ENCODE data around the gene CREB1. TPM values are rescaled to one million over a fixed set of nuclear protein-coding genes. Genes with fewer than 3 reads are reported as not detected.

Gene CREB1
- total RNA-seq, 4 donors from 2014 or later: 31.1 to 51.5 (median 43.3) TPM

DNA sequence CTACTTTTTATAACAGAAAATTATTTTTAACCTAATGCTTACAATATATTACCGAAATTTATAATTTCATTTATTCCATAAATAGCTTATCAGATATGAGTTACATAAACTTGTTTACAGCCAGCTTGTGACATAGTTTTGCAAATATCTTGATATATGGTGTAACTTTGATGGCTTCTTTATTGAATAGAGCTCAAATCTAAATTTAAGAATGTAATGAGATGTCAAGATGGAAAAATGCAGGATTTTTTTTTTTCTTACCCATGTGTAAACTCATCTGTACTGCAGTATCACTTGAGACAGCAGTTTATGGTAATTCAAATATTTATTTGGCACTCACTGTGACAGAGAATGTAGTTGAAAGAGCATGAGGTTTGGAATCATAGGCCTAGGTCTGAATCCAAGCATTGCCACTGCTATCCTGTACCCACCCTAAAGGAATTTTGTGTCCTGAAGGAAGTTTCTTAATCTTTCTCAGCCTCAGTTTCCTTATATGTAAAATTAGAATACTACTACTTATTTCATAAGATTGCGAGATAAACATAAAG, 3.8 kb downstream of the CREB1 start:
- TF ChIP-seq POLR2A (IDR thresholded peaks at IDR 0.05; ENCODE audit: low read depth) (no peak), POLR2AphosphoS5 (IDR thresholded peaks at IDR 0.05) (no peak), EP300 (IDR thresholded peaks at IDR 0.05) (no peak), CTCF (IDR thresholded peaks at IDR 0.05) (no peak)
- peak overlapping the region; percentile 86 to 93 (median 92) for H3K27ac ChIP-seq (replicated peaks in 1 of 4)
- no peaks in the 10 kb centered on the region for H3K36me3 ChIP-seq
- H3K27me3 ChIP-seq: no peaks in the 10 kb centered on the region
- H3K4me3 ChIP-seq: no peak overlapping the region
- DNase-seq (ENCODE audit: extremely low spot score): no peak
- no peaks in the 10 kb centered on the region for H3K9me3 ChIP-seq
- 64% methylated on average over 2 of the region's 2 CpGs for WGBS
- intact Hi-C loops (cut with DNase I): no loop called here
- peaks cover 45 to 72% (median 63%) of the 10 kb centered on the region in 4 donors for H3K4me1 ChIP-seq

DNA sequence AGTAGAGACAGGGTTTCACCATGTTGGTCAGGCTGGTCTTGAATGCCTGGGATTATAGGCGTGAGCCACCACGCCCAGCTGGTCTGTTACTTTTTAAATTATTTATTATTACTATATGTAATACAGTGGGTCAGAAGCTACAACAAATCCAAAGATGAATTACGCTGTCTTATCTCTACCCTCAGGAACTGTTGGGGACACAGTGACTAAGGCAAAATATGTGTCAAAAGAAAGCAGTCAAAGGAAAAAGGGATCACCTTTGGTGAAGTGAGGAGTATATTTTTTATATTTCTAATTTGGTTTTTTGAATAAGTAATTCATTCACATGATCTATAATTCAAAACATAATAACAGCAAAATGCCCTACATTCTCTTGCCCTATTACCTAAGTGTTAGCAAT, 4.7 kb downstream of the CREB1 start:
- H3K27ac ChIP-seq (replicated peaks in 1 of 4): peak overlapping the region; percentile 86 to 93 (median 92)
- H3K9me3 ChIP-seq: no peaks in the 10 kb centered on the region
- intact Hi-C loops (cut with DNase I): no loop called here
- no peak overlapping the region for H3K4me3 ChIP-seq
- no peaks in the 10 kb centered on the region for H3K27me3 ChIP-seq
- TF ChIP-seq CTCF (IDR thresholded peaks at IDR 0.05) (no peak), POLR2AphosphoS5 (IDR thresholded peaks at IDR 0.05) (no peak), EP300 (IDR thresholded peaks at IDR 0.05) (no peak), POLR2A (IDR thresholded peaks at IDR 0.05; ENCODE audit: low read depth) (no peak)
- H3K36me3 ChIP-seq: no peaks in the 10 kb centered on the region
- DNase-seq (ENCODE audit: extremely low spot score): no peak
- WGBS: 96% methylated on average over 3 of the region's 3 CpGs
- peaks cover 43 to 74% (median 60%) of the 10 kb centered on the region in 4 donors for H3K4me1 ChIP-seq

GRCh38 chr2:207539470-207539869, 9.7 kb downstream of the CREB1 start:
- no peak for TF ChIP-seq EP300 (IDR thresholded peaks at IDR 0.05)
- no peak for TF ChIP-seq POLR2A (IDR thresholded peaks at IDR 0.05; ENCODE audit: low read depth)
- TF ChIP-seq CTCF (IDR thresholded peaks at IDR 0.05): no peak
- TF ChIP-seq POLR2AphosphoS5 (IDR thresholded peaks at IDR 0.05): no peak
- no peak for DNase-seq (ENCODE audit: extremely low spot score)
- intact Hi-C loops (cut with DNase I): no loop called here
- Histone ChIP-seq H3K27ac (replicated peaks in 1 of 4) (no peak overlapping the region), H3K27me3 (no peaks in the 10 kb centered on the region), H3K9me3 (no peaks in the 10 kb centered on the region), H3K4me3 (no peak overlapping the region), H3K36me3 (no peaks in the 10 kb centered on the region), H3K4me1 (peaks cover 16 to 48% (median 39%) of the 10 kb centered on the region in 4 donors)
- WGBS: 93% methylated on average over 2 of the region's 2 CpGs

DNA sequence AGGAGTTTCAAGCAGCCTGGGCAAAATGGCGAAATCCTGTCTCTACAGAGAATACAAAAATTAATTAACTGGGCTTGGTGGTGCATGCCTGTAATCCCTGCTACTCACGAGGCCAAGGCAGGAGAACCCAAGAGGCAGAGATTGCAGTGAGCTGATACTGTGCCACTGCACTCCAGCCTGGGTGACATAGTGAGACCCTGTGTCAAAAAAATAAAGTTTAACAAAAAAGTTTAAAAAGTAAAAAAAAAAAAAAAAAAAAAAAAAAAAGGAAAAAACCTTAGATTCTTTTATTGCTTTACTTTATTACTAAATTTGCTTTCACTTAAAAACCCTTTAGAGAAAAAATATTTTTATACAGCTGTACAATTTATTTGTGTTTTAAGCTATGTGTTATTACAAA, 10.7 kb downstream of the CREB1 start:
- 50% methylated on average over 2 of the region's 2 CpGs for WGBS
- intact Hi-C loops (cut with DNase I): no loop called here
- Histone ChIP-seq H3K9me3 (no peaks in the 10 kb centered on the region), H3K27me3 (no peaks in the 10 kb centered on the region), H3K27ac (replicated peaks in 1 of 4) (no peak overlapping the region), H3K4me1 (peaks cover 6 to 40% (median 32%) of the 10 kb centered on the region in 4 donors), H3K36me3 (no peaks in the 10 kb centered on the region), H3K4me3 (no peak overlapping the region)
- DNase-seq (ENCODE audit: extremely low spot score): no peak
- TF ChIP-seq CTCF (IDR thresholded peaks at IDR 0.05) (no peak), POLR2AphosphoS5 (IDR thresholded peaks at IDR 0.05) (no peak), EP300 (IDR thresholded peaks at IDR 0.05) (no peak), POLR2A (IDR thresholded peaks at IDR 0.05; ENCODE audit: low read depth) (no peak)

DNA sequence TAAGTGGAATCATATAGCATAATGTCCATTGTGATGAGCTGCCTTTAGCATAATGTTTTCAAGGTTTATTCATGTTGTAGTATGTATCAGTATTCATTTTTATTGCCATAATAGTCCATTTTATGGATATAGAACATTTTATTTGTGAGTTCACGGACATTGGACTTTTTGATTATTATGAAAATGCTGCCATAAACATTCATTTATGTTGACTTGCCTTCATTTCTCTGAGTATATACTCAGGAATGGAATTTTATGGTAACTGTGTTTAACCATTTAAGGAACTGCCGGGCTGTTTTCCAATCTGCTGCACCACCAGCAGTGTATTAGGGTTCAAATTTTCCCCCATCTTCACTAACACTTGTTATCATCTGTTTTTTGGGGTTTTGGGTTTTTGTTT, 12.2 kb downstream of the CREB1 start:
- H3K4me3 ChIP-seq: no peak overlapping the region
- TF ChIP-seq CTCF (IDR thresholded peaks at IDR 0.05): no peak
- TF ChIP-seq EP300 (IDR thresholded peaks at IDR 0.05): no peak
- no peak for TF ChIP-seq POLR2AphosphoS5 (IDR thresholded peaks at IDR 0.05)
- TF ChIP-seq POLR2A (IDR thresholded peaks at IDR 0.05; ENCODE audit: low read depth): no peak
- H3K9me3 ChIP-seq: no peaks in the 10 kb centered on the region
- H3K4me1 ChIP-seq: peaks cover 2 to 37% (median 25%) of the 10 kb centered on the region in 4 donors
- no peaks in the 10 kb centered on the region for H3K27me3 ChIP-seq
- intact Hi-C loops (cut with DNase I): no loop called here
- no peak overlapping the region for H3K27ac ChIP-seq (replicated peaks in 1 of 4)
- H3K36me3 ChIP-seq: no peaks in the 10 kb centered on the region
- 92% methylated on average over 2 of the region's 2 CpGs for WGBS
- no peak for DNase-seq (ENCODE audit: extremely low spot score)
